Measurements from ENCODE around the gene LILRB2.
"Not testable (repeated sequence)": the region's sequence is repeated elsewhere in the genome, so short reads cannot be mapped to it uniquely, and the experiment has no call there.

LILRB2 gene

GRCh38 chr19:54281007-54281728, at the start of gene LILRB2:
Gene LILRB2, minus strand, starts transcription at chr19:54281110. Its CDS starts 614 bp downstream, at chr19:54280496.
- FAIRE-seq (no peak), DNase-seq (ENCODE audit: extremely low spot score, insufficient read length, low read depth) (no peak)

GRCh38 chr19:54329476-54330165, 48.7 kb upstream of the LILRB2 start:
- no peak for FAIRE-seq

GRCh38 chr19:54328781-54329180, 47.9 kb upstream of the LILRB2 start:
- not testable (repeated sequence) for FAIRE-seq; DNase-seq (ENCODE audit: extremely low spot score, insufficient read length, low read depth)

More at GRCh38 chr19:54329476-54330165, 48.7 kb upstream of the LILRB2 start:
- no peak for DNase-seq (ENCODE audit: extremely low spot score, insufficient read length, low read depth)

GRCh38 chr19:54325631-54326030, 44.7 kb upstream of the LILRB2 start:
- DNase-seq (ENCODE audit: extremely low spot score, insufficient read length, low read depth) (no peak), FAIRE-seq (no peak)

- DNase-seq (ENCODE audit: extremely low spot score, insufficient read length, low read depth) (no peak), FAIRE-seq (peak; percentile 41)
Measured at GRCh38 chr19:54325194-54325621, 44.3 kb upstream of the LILRB2 start.

- DNase-seq (ENCODE audit: extremely low spot score, insufficient read length, low read depth) (no peak), FAIRE-seq (no peak)
Measured at GRCh38 chr19:54324071-54324470, 43.2 kb upstream of the LILRB2 start.

GRCh38 chr19:54322934-54323333, 42.0 kb upstream of the LILRB2 start:
- not testable (repeated sequence) for FAIRE-seq; DNase-seq (ENCODE audit: extremely low spot score, insufficient read length, low read depth)

GRCh38 chr19:54322295-54322694, 41.4 kb upstream of the LILRB2 start:
- FAIRE-seq; DNase-seq (ENCODE audit: extremely low spot score, insufficient read length, low read depth): not testable (repeated sequence)

GRCh38 chr19:54319892-54320670, 39.2 kb upstream of the LILRB2 start:
- DNase-seq (ENCODE audit: extremely low spot score, insufficient read length, low read depth) (no peak), FAIRE-seq (no peak)

GRCh38 chr19:54319049-54319448, 38.1 kb upstream of the LILRB2 start:
- FAIRE-seq (no peak), DNase-seq (ENCODE audit: extremely low spot score, insufficient read length, low read depth) (no peak)

- FAIRE-seq = no peak
- DNase-seq (ENCODE audit: extremely low spot score, insufficient read length, low read depth) = no peak
Measured at GRCh38 chr19:54317965-54318240, 37.0 kb upstream of the LILRB2 start.

GRCh38 chr19:54317108-54317964, 36.4 kb upstream of the LILRB2 start:
- FAIRE-seq = no peak
- DNase-seq (ENCODE audit: extremely low spot score, insufficient read length, low read depth) = no peak

GRCh38 chr19:54316746-54317107, 35.8 kb upstream of the LILRB2 start:
- no peak for DNase-seq (ENCODE audit: extremely low spot score, insufficient read length, low read depth)

GRCh38 chr19:54315956-54316355, 35.0 kb upstream of the LILRB2 start:
- FAIRE-seq = no peak
- no peak for DNase-seq (ENCODE audit: extremely low spot score, insufficient read length, low read depth)

More at GRCh38 chr19:54316746-54317107, 35.8 kb upstream of the LILRB2 start:
- no peak for FAIRE-seq

- no peak for FAIRE-seq
- no peak for DNase-seq (ENCODE audit: extremely low spot score, insufficient read length, low read depth)
Measured at GRCh38 chr19:54312436-54313377, 31.8 kb upstream of the LILRB2 start, which contains the start of gene LILRA5. Gene LILRA5, minus strand, starts transcription at chr19:54313166. Its CDS starts 147 bp downstream, at chr19:54313019.

- FAIRE-seq (no peak), DNase-seq (ENCODE audit: extremely low spot score, insufficient read length, low read depth) (no peak)
Measured at GRCh38 chr19:54312011-54312410, 31.1 kb upstream of the LILRB2 start.

GRCh38 chr19:54311486-54311885, 30.6 kb upstream of the LILRB2 start:
- DNase-seq (ENCODE audit: extremely low spot score, insufficient read length, low read depth) = no peak
- FAIRE-seq = no peak

GRCh38 chr19:54310543-54310942, 29.6 kb upstream of the LILRB2 start:
- DNase-seq (ENCODE audit: extremely low spot score, insufficient read length, low read depth) = no peak
- no peak for FAIRE-seq

GRCh38 chr19:54309811-54310210, 28.9 kb upstream of the LILRB2 start:
- DNase-seq (ENCODE audit: extremely low spot score, insufficient read length, low read depth) = no peak
- FAIRE-seq = no peak
